Measurements from ENCODE around the gene TPSB2.

GRCh38 chr16:1277151-1277598, 47.2 kb upstream of the TPSB2 start:
- TF ChIP-seq CTCF (IDR thresholded peaks at IDR 0.05) (no peak), ZFX (IDR thresholded peaks at IDR 0.05; ENCODE audit: borderline replicate concordance) (no peak)
